GM12873 (cell line): ENCODE results near the gene KDM8.

Experiments used
- CTCF ChIP-seq: IDR thresholded peaks from 2 replicates; pipeline ENCODE4 v1.5.1; 2012; ENCODE audit warnings: low read depth, mild to moderate bottlenecking, moderate library complexity, low read length, control low read depth; ENCODE audit not compliant: insufficient read depth; ENCODE audit errors: missing control alignments

Gene KDM8

GRCh38 chr16:27259710-27260109, 56.4 kb downstream of the KDM8 start:
- TF ChIP-seq CTCF, result no peak

- TF ChIP-seq CTCF, result no peak
Observed at GRCh38 chr16:27264151-27264550, 60.8 kb downstream of the KDM8 start.

- TF ChIP-seq CTCF, result no peak
Observed at GRCh38 chr16:27265982-27266381, 62.7 kb downstream of the KDM8 start.

GRCh38 chr16:27267037-27267677, 63.8 kb downstream of the KDM8 start:
- TF ChIP-seq CTCF, result no peak

GRCh38 chr16:27268376-27269299, 65.3 kb downstream of the KDM8 start, which contains the start of gene NSMCE1:
NSMCE1 (minus strand) TSS chr16:27268772; CDS start chr16:27257570, 11,202 bp downstream.
- peak; percentile 23 for TF ChIP-seq CTCF

- TF ChIP-seq CTCF, result no peak
Observed at GRCh38 chr16:27269300-27270150, 66.2 kb downstream of the KDM8 start.
